Trophoblast cell (in vitro differentiated cells and primary cell): Measurements from ENCODE around the gene SP8.

Source experiments
- DNase-seq, 2 donors: peaks; one replicate each; pipeline ENCODE4 v3.0.0-alpha.2; 2016
- H2AFZ ChIP-seq: 2 replicates; pipeline ENCODE4 v1.6.1; 2013; ENCODE audit warnings: low read length, moderate library complexity, mild to moderate bottlenecking; ENCODE audit not compliant: insufficient read depth, poor library complexity
- H2AK5ac ChIP-seq: 2 replicates; pipeline ENCODE4 v1.6.1; 2013; ENCODE audit warnings: mild to moderate bottlenecking, low read length
- H2BK120ac ChIP-seq: 2 replicates; pipeline ENCODE4 v1.6.1; 2013; ENCODE audit warnings: low read length, mild to moderate bottlenecking, moderate library complexity; ENCODE audit not compliant: insufficient read depth, poor library complexity
- H2BK12ac ChIP-seq: 2 replicates; pipeline ENCODE4 v1.6.1; 2013; ENCODE audit warnings: mild to moderate bottlenecking, low read length, moderate library complexity
- H2BK5ac ChIP-seq: 2 replicates; pipeline ENCODE4 v1.6.1; 2013; ENCODE audit warnings: low read length, low read depth, moderate library complexity, mild to moderate bottlenecking; ENCODE audit not compliant: poor library complexity
- H3K14ac ChIP-seq: 2 replicates; pipeline ENCODE4 v1.6.1; 2013; ENCODE audit warnings: mild to moderate bottlenecking, low read length
- H3K18ac ChIP-seq: 2 replicates; pipeline ENCODE4 v1.6.1; 2013; ENCODE audit warnings: mild to moderate bottlenecking, low read length
- H3K23ac ChIP-seq: 2 replicates; pipeline ENCODE4 v1.6.1; 2013; ENCODE audit warnings: low read length
- H3K27ac ChIP-seq: 2 replicates; pipeline ENCODE4 v1.5.1; 2013; ENCODE audit warnings: low read depth, mild to moderate bottlenecking, inconsistent platforms, low read length, moderate library complexity
- H3K27me3 ChIP-seq: 2 replicates; pipeline ENCODE4 v1.6.1; 2013; ENCODE audit warnings: inconsistent platforms, mild to moderate bottlenecking, low read length, moderate library complexity; ENCODE audit not compliant: insufficient read depth
- H3K36me3 ChIP-seq, 2 experiments: 1 replicate in 1 of 2; 2 replicates in 1 of 2; pipeline ENCODE4 v1.6.1; 2013; ENCODE audit warnings: low read length in 2 of 2, mild to moderate bottlenecking in 2 of 2, moderate library complexity in 1 of 2; ENCODE audit not compliant: insufficient read depth in 2 of 2, control insufficient read depth in 1 of 2
- H3K4ac ChIP-seq: 2 replicates; pipeline ENCODE4 v1.6.1; 2013; ENCODE audit warnings: low read depth, mild to moderate bottlenecking, low read length, moderate library complexity
- H3K4me1 ChIP-seq, 2 experiments: 1 replicate in 1 of 2; 2 replicates in 1 of 2; pipeline ENCODE4 v1.6.1; 2013; ENCODE audit warnings: low read length in 2 of 2, mild to moderate bottlenecking in 2 of 2, moderate library complexity in 1 of 2; ENCODE audit not compliant: insufficient read depth in 2 of 2, control insufficient read depth in 1 of 2
- H3K4me2 ChIP-seq: 2 replicates; pipeline ENCODE4 v1.6.1; 2013; ENCODE audit warnings: inconsistent platforms, mild to moderate bottlenecking, low read length, moderate library complexity
- H3K4me3 ChIP-seq: 2 replicates; pipeline ENCODE4 v1.5.1; 2013; ENCODE audit warnings: mild to moderate bottlenecking, low read depth, low read length, inconsistent platforms
- H3K79me1 ChIP-seq: one replicate; pipeline ENCODE4 v1.6.1; 2013; ENCODE audit warnings: low read length
- H3K79me2 ChIP-seq: 2 replicates; pipeline ENCODE4 v1.6.1; 2013; ENCODE audit warnings: low read length, mild to moderate bottlenecking; ENCODE audit not compliant: control insufficient read depth, insufficient read depth, poor library complexity
- H3K9ac ChIP-seq: 2 replicates; pipeline ENCODE4 v1.6.1; 2013; ENCODE audit warnings: mild to moderate bottlenecking, low read length
- H3K9me3 ChIP-seq: 2 replicates; pipeline ENCODE4 v1.6.1; 2013; ENCODE audit warnings: low read depth, mild to moderate bottlenecking, control low read depth, inconsistent platforms, low read length; ENCODE audit not compliant: insufficient read depth
- H4K12ac ChIP-seq: 2 replicates; pipeline ENCODE4 v1.6.1; 2013; ENCODE audit warnings: low read depth, mild to moderate bottlenecking, low read length, moderate library complexity
- H4K8ac ChIP-seq: 2 replicates; pipeline ENCODE4 v1.6.1; 2013; ENCODE audit warnings: low read depth, mild to moderate bottlenecking, low read length, moderate library complexity
- H4K91ac ChIP-seq: one replicate; pipeline ENCODE4 v1.6.1; 2013; ENCODE audit warnings: low read depth, mild to moderate bottlenecking, low read length, moderate library complexity
- WGBS: extraction: QIAGEN DNeasy Blood & Tissue Kit; methylation state at CpG from one replicate; pipeline ENCODE4 v1.1.7; 2013; ENCODE audit warnings: missing lambda C conversion rate; ENCODE audit not compliant: insufficient read length, insufficient coverage; ENCODE audit errors: extremely low coverage; 5-methylcytosine and 5-hydroxymethylcytosine counted together

The SP8 gene

DNA sequence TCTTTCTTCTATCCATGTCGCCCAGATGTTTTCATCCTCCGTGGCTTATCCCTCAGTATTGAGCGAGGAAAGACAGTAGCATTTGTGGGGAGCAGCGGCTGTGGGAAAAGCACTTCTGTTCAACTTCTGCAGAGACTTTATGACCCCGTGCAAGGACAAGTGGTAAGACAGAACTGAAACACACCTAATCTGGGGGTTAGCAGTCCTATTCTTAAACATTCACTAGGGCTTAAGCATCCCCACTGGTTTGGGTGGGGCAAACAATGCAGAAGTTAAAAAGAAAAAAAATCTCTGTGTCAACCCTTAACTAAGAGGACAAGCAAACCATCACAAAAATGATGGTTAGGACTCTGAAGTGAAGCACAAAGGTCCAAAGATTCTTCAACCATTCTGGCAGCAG, 43.8 kb downstream of the SP8 start:
- Histone ChIP-seq H2AFZ (no peak overlapping the region), H3K4ac (no peak overlapping the region), H3K23ac (no peak overlapping the region), H3K4me1 (no peaks in the 10 kb centered on the region), H4K8ac (no peak overlapping the region), H2BK120ac (no peak overlapping the region), H3K9ac (no peak overlapping the region), H3K79me2 (no peaks in the 10 kb centered on the region), H2BK5ac (no peak overlapping the region), H4K12ac (no peak overlapping the region), H2BK12ac (no peak overlapping the region), H3K4me3 (no peak overlapping the region), H3K27me3 (no peaks in the 10 kb centered on the region), H4K91ac (no peak overlapping the region), H3K14ac (no peak overlapping the region), H3K36me3 (no peaks in the 10 kb centered on the region), H3K18ac (no peak overlapping the region), H3K4me2 (no peak overlapping the region), H3K9me3 (no peaks in the 10 kb centered on the region), H2AK5ac (no peak overlapping the region), H3K27ac (no peak overlapping the region), H3K79me1 (no peaks in the 10 kb centered on the region)
- DNase-seq: no peak
- no CpG with 5 or more reads among the region's 5 CpGs for WGBS

- Histone ChIP-seq H3K4ac (no peak overlapping the region), H3K23ac (no peak overlapping the region), H3K79me2 (no peaks in the 10 kb centered on the region), H3K14ac (no peak overlapping the region), H4K8ac (no peak overlapping the region), H2AFZ (no peak overlapping the region), H3K9me3 (no peaks in the 10 kb centered on the region), H3K4me1 (no peaks in the 10 kb centered on the region), H2BK120ac (no peak overlapping the region), H3K27ac (no peak overlapping the region), H3K4me2 (no peak overlapping the region), H3K27me3 (no peaks in the 10 kb centered on the region), H2AK5ac (no peak overlapping the region), H4K91ac (no peak overlapping the region), H3K4me3 (no peak overlapping the region), H3K18ac (no peak overlapping the region), H3K79me1 (no peaks in the 10 kb centered on the region), H3K9ac (no peak overlapping the region), H4K12ac (no peak overlapping the region), H2BK5ac (no peak overlapping the region), H3K36me3 (no peaks in the 10 kb centered on the region), H2BK12ac (no peak overlapping the region)
- no CpG with 5 or more reads among the region's 2 CpGs for whole genome bisulfite sequencing
- DNase-seq: no peak
These were observed 44.9 kb downstream of the SP8 start for GRCh38 chr7:20741801-20742200.

DNA sequence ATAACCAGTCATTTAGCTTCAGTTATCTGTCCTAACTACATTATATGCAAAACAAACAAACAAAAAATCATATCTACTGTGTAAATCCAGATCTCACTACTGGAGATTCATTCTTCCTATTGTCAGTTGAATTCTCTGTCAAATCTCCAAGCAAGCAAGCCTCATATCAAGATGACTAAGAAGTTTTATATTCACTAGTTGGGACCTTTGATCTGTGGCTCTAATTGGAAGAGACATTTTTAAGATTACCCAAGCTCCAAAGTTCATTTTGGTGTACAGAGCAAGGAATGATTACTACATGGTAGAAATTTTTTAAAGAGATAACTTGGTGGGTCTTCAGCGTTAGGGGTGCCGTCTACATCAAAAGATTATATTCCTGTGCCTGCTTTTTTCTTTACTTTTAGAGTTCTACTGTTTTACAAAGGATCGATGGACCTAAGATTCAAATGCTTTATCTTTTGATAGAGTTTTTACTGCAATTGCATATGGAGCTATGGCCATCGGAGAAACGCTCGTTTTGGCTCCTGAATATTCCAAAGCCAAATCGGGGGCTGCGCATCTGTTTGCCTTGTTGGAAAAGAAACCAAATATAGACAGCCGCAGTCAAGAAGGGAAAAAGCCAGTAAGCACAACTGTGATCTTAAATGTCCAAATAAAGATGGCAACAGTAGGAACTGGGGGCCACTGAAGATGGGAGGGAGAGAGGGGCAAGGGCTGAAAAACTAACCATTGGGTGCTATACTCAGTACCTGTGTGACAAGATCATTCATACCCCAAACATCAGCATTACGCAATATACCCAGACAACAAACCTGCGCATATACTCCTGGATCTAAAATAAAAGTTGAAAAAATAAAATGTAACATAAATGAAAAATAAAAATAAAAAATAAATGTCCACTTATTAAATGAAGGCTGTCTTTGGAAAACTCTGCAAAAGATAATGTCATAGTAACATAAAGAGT, 47.9 kb downstream of the SP8 start:
- DNase-seq: no peak
- Histone ChIP-seq H3K4me2 (no peak overlapping the region), H3K79me1 (no peaks in the 10 kb centered on the region)

DNA sequence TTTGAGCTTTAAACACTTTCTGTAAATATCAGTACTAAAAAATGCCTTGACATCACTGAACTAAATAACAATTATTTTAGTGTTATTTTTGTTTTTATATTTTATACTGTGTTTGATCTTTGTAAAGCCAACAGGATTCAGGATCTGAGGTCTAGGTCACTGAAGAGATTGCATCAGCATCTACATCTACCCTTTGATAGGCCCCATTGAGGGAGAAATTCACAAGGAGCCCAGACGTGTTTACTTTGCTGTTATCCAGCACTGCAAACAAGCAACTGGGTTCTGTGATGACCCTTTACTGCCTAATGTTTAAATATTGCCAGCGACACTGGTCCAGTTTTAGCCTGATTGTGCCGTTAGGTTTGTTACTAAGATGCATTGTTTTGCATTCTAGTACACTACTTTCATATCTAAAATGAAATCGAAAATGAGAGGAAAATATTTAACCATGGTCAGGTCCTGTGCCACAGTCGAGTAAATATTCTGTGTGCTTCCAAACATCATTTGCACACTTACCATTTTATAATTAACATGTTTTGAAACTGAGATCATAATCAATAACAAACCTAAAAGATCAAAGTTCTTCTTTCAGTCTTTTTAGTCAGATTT, 48.7 kb downstream of the SP8 start:
- H3K4me3 ChIP-seq: no peak overlapping the region
- H3K18ac ChIP-seq: no peak overlapping the region
- H3K36me3 ChIP-seq: no peaks in the 10 kb centered on the region
- H3K27me3 ChIP-seq: no peaks in the 10 kb centered on the region
- H3K9me3 ChIP-seq: no peaks in the 10 kb centered on the region
- H3K4me2 ChIP-seq: no peak overlapping the region
- H3K23ac ChIP-seq: no peak overlapping the region
- peaks cover 0 to 2% of the 10 kb centered on the region in 2 experiments for H3K4me1 ChIP-seq
- no peak overlapping the region for H3K4ac ChIP-seq
- H3K27ac ChIP-seq: no peak overlapping the region
- DNase-seq: no peak
- no peak overlapping the region for H2BK12ac ChIP-seq
- no peaks in the 10 kb centered on the region for H3K79me2 ChIP-seq
- H4K91ac ChIP-seq: no peak overlapping the region
- no peak overlapping the region for H2BK5ac ChIP-seq
- no peak overlapping the region for H3K14ac ChIP-seq
- no peak overlapping the region for H3K9ac ChIP-seq
- WGBS: no CpG with 5 or more reads among the region's 5 CpGs
- no peak overlapping the region for H4K12ac ChIP-seq
- no peaks in the 10 kb centered on the region for H3K79me1 ChIP-seq
- H2AK5ac ChIP-seq: no peak overlapping the region
- H2BK120ac ChIP-seq: no peak overlapping the region
- H2AFZ ChIP-seq: no peak overlapping the region
- H4K8ac ChIP-seq: no peak overlapping the region

More for the DNA sequence above, 47.9 kb downstream of the SP8 start:
- no CpG with 5 or more reads among the region's 11 CpGs for WGBS
- Histone ChIP-seq H3K27ac (no peak overlapping the region), H3K18ac (no peak overlapping the region), H3K79me2 (no peaks in the 10 kb centered on the region), H2AK5ac (no peak overlapping the region), H3K27me3 (no peaks in the 10 kb centered on the region), H2AFZ (no peak overlapping the region), H3K9ac (no peak overlapping the region), H3K4me3 (no peak overlapping the region), H4K8ac (no peak overlapping the region), H2BK120ac (no peak overlapping the region), H2BK12ac (no peak overlapping the region), H3K4me1 (peaks cover 0 to 2% of the 10 kb centered on the region in 2 experiments), H3K4ac (no peak overlapping the region), H4K12ac (no peak overlapping the region), H3K14ac (no peak overlapping the region), H3K23ac (no peak overlapping the region), H4K91ac (no peak overlapping the region), H3K9me3 (no peaks in the 10 kb centered on the region), H3K36me3 (no peaks in the 10 kb centered on the region), H2BK5ac (no peak overlapping the region)
